NCI-H1048 (cell line): Measurements from ENCODE around the gene PLEK2.

Experiments
- DNase-seq: peaks from one replicate; lab custom pipeline; 2025; lab: John Stamatoyannopoulos, UW

The PLEK2 gene

GRCh38 chr14:67396381-67396970 lies 15.5 kb downstream of the PLEK2 start:
- DNase-seq = no peak

- no peak for DNase-seq
These were observed 16.1 kb downstream of the PLEK2 start for GRCh38 chr14:67395876-67396189.

- no peak for DNase-seq
These were observed 16.7 kb downstream of the PLEK2 start for GRCh38 chr14:67395086-67395875.

- DNase-seq = no peak
These were observed 18.3 kb downstream of the PLEK2 start for GRCh38 chr14:67393689-67394088.

- no peak for DNase-seq
These were observed 19.2 kb downstream of the PLEK2 start for GRCh38 chr14:67392800-67393199.

GRCh38 chr14:67392123-67392522 lies 19.8 kb downstream of the PLEK2 start:
- no peak for DNase-seq

GRCh38 chr14:67391268-67391667 lies 20.7 kb downstream of the PLEK2 start:
- no peak for DNase-seq

- DNase-seq = no peak
These were observed 22.0 kb downstream of the PLEK2 start for GRCh38 chr14:67389811-67390534.

- DNase-seq = no peak
These were observed 22.7 kb downstream of the PLEK2 start for GRCh38 chr14:67389275-67389674.

- DNase-seq = no peak
These were observed 24.8 kb downstream of the PLEK2 start for GRCh38 chr14:67387195-67387594.

GRCh38 chr14:67385618-67386017 lies 26.3 kb downstream of the PLEK2 start:
- DNase-seq = no peak

- DNase-seq = no peak
These were observed 26.8 kb downstream of the PLEK2 start for GRCh38 chr14:67385120-67385519.

- DNase-seq = no peak
These were observed 34.0 kb downstream of the PLEK2 start for GRCh38 chr14:67377916-67378315.

GRCh38 chr14:67373347-67373746 lies 38.6 kb downstream of the PLEK2 start:
- no peak for DNase-seq

GRCh38 chr14:67372833-67373232 lies 39.1 kb downstream of the PLEK2 start:
- DNase-seq = no peak

- no peak for DNase-seq
These were observed 40.5 kb downstream of the PLEK2 start for GRCh38 chr14:67371247-67372148.

- DNase-seq = no peak
These were observed 41.1 kb downstream of the PLEK2 start for GRCh38 chr14:67370830-67371229.

- no peak for DNase-seq
These were observed 46.5 kb downstream of the PLEK2 start for GRCh38 chr14:67365476-67365875.

- no peak for DNase-seq
These were observed 51.3 kb downstream of the PLEK2 start for GRCh38 chr14:67360470-67361206.

GRCh38 chr14:67359775-67360469 lies 52.0 kb downstream of the PLEK2 start, which contains the start of the genes ATP6V1D and EIF2S1:
TSS of gene ATP6V1D (minus strand) at chr14:67359804. CDS start at chr14:67359698, 106 bp downstream.
TSS of gene EIF2S1 (plus strand) at chr14:67360328. CDS start at chr14:67364768, 4,440 bp downstream.
- peak; percentile 94 for DNase-seq
